HG02798 (cell line): Measurements from ENCODE around the gene TMEM17.
A peak's percentile ranks its signal among the peaks of the same experiment; 100 is the strongest.
"Not testable (repeated sequence)": the region's sequence is repeated elsewhere in the genome, so short reads cannot be mapped to it uniquely, and the experiment has no call there.

ENCODE experiments used
- ATAC-seq: cut with Tn5 transposase; IDR thresholded peaks from one replicate; pipeline ENCODE4 v1.9.1; 2021; ENCODE audit warnings: mild to moderate bottlenecking; ENCODE audit not compliant: unreplicated experiment, poor library complexity

TMEM17 gene

DNA sequence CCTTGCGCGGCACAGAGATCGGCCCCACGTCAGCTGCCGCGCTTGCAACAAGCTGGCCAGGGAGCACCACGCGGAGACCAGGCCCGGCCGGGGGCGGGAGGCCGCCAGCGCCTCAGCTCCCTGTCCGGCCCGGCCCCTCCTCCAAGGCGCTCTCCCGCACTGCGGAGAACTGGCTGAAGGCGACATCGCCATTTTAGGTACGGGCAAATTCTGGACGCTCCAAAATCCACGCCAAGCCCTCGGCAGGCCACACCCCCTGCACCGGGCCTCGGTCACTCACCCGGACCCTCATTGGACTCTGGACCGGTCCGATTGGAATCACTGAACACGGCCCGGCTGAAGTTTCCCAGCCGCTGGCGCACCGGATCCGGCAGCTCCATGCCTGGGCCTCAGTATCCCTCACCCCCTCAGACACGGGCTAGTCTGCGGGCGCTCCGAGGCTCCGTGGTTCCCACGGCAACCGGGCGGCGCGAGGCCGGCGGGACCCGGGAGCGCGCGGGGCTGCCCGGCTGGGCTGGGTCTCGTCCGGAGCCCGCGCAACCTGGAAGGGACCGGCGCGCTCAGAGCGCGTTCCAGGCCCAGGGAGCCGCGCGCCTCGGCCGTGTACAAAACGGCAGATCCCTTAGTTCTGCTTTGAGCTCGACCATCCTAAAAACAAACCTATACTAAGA is at the start of gene TMEM17:
Gene TMEM17, minus strand, starts transcription at position 446 of the 671 bp plus-strand sequence. Its CDS starts 66 bp downstream, at position 380.
- ATAC-seq = peak; percentile 88

DNA sequence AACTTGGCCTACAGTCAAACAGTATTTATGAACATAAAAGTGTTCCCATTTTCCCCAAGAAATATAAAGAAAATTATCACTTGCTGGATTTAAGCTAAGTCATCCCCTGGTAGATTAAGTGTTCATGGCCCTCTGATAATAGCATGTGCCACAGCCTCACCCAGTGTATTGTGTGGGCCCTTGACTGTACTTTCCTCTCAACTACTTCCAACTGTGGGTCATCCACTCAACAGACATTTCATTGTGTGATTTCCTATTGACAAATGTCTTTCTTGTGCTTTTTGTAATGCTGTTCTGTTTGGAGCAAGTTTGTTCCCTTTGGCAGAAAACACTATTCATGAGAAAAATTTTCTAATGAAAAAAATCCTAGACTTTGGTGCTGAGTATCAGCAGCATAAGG is 48.4 kb upstream of the TMEM17 start:
- no peak for ATAC-seq

GRCh38 chr2:62550461-62550860 is 44.5 kb upstream of the TMEM17 start:
- no peak for ATAC-seq

GRCh38 chr2:62547854-62548253 is 41.9 kb upstream of the TMEM17 start:
- ATAC-seq = no peak

GRCh38 chr2:62545261-62545660 is 39.3 kb upstream of the TMEM17 start:
- ATAC-seq = no peak

DNA sequence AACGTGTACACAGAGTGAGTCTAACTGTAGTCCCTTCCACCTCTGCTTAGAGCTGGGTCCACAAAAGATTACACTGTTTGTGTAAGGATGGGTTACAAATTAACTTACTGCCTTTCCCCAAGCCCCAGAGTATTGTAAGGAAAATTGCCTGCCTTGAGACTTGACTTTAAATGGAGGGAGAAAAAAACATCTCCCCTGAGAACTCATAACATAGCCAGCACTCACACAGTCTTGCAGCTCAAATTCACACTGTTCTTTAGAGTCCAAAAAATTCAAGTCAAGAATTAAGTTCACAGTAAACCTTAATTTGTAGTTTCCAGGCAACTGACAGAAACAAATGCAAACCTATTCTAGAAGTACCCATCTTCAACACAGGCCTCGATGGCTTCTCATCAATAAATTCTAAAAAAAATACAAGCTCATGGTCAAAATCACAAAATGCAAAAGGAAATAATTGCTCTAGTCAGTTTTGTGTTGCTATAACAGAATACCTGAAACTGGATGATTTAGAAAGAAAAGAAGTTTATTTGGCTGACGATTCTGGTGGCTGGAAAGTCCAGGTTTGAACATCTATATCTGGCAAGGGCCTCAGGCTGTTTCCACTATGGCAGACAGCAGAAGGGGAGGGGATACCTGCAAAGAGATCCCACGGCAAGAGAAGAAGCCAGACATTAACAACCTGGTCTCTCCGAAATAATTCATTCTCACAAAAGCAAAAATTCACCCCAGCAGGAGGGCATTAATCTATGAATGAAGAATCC is 34.6 kb upstream of the TMEM17 start:
- no peak for ATAC-seq

DNA sequence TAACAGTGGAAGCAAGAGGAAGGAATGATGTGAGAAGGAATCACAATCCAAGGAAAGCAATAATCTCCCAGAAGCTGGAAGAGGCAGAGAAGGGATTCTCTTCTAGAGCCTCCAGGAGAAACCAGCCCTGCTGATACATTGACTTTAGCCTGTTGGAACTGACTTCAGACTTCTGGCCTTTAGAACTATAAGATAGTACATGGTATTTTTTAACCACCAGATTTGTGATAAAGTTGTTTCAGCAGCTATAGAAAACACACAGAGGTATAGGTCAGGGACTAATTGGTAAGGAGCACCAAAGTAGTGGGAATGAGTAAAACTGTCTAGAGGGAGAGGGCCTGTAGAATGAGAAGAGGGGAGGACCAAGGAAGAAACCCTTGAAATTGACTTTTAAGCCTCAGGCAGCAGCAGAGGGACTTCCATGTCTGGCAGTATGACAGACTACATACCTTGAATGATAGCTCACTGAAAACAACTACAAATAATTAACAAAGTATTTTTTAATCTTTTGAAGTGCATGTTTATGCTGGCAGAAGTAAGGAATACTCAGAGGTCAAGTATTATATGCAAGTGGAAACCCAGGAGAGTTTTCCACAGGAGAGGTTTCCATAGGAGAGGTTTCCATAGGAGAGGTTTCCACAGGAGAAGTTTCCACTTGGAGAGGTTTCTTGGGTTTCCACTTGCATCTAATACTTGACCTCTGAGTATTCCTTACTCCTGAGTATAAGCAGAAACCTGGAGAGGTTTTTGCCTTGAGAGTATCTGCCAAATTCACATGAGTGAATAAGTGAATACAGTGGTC is 33.8 kb upstream of the TMEM17 start:
- no peak for ATAC-seq

GRCh38 chr2:62538756-62539155 is 32.8 kb upstream of the TMEM17 start:
- no peak for ATAC-seq

- no peak for ATAC-seq
Observed at GRCh38 chr2:62537814-62538213, 31.8 kb upstream of the TMEM17 start.

DNA sequence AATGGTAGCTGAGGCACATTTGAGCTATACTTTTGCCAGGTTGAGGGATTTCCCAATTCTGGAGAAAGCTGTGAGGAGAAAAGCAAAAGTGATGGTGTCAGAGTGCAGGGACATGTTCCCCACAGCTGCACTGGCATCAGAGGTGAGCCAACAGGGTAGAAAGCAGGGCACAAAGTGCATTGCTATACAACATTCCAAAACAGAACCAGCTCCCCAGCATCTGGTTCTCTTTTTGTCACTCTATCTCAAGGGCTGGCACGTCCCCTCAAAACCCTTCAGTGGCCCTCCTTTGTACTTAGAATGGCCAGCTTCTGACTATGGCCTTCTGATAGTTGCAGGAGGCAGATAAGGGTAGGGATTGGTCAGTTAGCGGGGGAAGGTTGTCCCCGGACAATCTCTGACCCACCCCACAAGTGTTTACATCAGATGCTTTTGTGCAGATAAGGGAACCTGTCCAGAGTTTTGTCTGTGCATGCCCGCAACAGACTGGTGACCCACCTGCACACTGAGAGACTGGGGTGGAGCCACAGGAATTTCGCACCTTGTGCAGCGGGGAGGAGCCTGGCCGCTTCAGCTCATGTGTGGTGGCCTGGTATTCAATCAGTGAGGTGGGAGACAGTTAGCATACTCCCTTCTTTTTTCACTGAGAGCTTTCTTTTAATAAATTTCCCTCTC is 31.0 kb upstream of the TMEM17 start:
- ATAC-seq = no peak

GRCh38 chr2:62535521-62535920 is 29.5 kb upstream of the TMEM17 start:
- not testable (repeated sequence) for ATAC-seq

DNA sequence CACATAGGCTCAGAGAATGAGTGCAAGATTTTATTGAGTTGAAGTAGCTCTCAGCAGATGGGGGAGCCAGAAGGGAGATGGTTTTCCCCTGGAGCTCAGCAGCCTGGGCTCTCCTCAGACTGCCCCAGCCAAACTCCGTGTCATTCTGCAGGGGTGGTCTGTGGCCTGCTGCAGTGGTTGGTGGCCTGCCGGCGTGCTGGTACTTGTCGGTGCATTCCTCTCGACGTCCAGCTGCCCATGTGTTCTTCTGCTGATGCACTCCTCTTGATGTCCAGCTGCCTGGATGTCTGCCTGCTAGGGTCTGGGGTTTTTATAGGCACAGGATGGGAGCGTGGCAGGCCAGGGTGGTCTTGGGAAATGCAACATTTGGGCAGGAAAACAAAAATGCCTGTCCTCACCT is 25.6 kb upstream of the TMEM17 start:
- ATAC-seq = no peak

DNA sequence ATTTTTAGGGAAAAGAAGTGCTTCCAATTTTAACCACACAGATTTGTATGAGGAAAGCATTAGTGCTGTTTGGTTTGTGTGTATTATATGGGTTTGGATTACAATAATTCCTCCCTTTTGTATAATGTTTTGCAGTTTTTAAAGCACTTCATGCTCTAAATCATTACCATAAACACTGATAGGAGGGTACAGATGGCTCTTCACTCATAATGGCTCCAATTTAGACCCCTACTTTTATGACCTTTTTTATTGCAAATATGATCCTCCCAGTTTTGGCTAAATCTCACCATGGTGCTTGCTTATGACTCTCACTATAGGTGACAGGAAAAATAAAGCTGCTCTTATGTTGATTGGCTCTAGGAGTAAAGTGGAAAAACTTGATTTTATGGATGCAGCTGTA is 23.8 kb upstream of the TMEM17 start:
- no peak for ATAC-seq

GRCh38 chr2:62527478-62528210 is 21.6 kb upstream of the TMEM17 start:
- no peak for ATAC-seq

- ATAC-seq = no peak
Observed at GRCh38 chr2:62526531-62527381, 20.8 kb upstream of the TMEM17 start.

GRCh38 chr2:62525549-62526269 is 19.7 kb upstream of the TMEM17 start:
- no peak for ATAC-seq

- ATAC-seq = no peak
Observed at GRCh38 chr2:62524293-62524941, 18.4 kb upstream of the TMEM17 start.

DNA sequence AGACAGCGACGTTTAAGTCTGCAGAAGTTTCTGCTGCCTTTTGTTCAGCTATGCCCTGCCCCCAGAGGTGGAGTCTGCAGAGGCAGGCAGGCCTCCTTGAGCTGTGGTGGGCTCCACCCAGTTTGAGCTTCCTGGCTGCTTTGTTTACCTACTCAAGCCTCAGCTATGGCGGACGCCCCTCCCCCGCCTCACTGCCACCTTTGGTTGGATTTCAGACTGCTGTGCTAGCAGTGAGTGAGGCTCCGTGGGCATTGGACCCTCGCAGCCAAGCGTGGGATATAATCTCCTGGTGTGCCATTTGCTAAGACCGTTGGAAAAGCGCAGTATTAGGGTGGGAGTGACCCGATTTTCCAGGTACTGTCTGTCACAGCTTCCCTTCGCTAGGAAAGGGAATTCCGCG is 15.1 kb upstream of the TMEM17 start:
- not testable (repeated sequence) for ATAC-seq
